Upper lobe of right lung (tissue), 1 donor: ENCODE results near the gene GPC5. TPM values are rescaled to one million over a fixed set of nuclear protein-coding genes. Genes with fewer than 3 reads are reported as not detected.

ENCODE experiments used
- ATAC-seq: fragments of 200-7000 bp; cut with Tn5 transposase; one replicate; pipeline ENCODE4 v1.9.1; 2020; ENCODE audit warnings: mild to moderate bottlenecking, moderate library complexity
- DNase-seq: peaks from one replicate; pipeline ENCODE4 v3.0.0-alpha.2; 2020
- H3K27ac ChIP-seq: fragments of 200-600 bp; one replicate; pipeline ENCODE4 v1.8.0; 2022
- H3K27me3 ChIP-seq: fragments of 200-600 bp; one replicate; pipeline ENCODE4 v1.8.0; 2022; ENCODE audit warnings: mild to moderate bottlenecking
- H3K36me3 ChIP-seq: fragments of 200-600 bp; one replicate; pipeline ENCODE4 v1.8.0; 2022
- H3K4me1 ChIP-seq: fragments of 200-600 bp; one replicate; pipeline ENCODE4 v1.8.0; 2022
- H3K4me3 ChIP-seq: fragments of 200-600 bp; one replicate; pipeline ENCODE4 v1.8.0; 2022; ENCODE audit warnings: mild to moderate bottlenecking
- H3K9me3 ChIP-seq: fragments of 200-600 bp; one replicate; pipeline ENCODE4 v1.8.0; 2022
- CTCF ChIP-seq: fragments of 200-600 bp; IDR thresholded peaks from one replicate; pipeline ENCODE4 v1.8.0; 2022; ENCODE audit warnings: antibody characterized with exemption
- intact Hi-C: fragments of 100-400 bp; cut with DNase I; formaldehyde crosslinking; loops from one replicate; pipeline ENCODE4 v1.11.0; 2022
- total RNA-seq: library from RNA; stranded (reverse); fragmentation: NEBNext Ultra II Directional; extraction: Animal tissue kit (Norgen Biotek cat#: 25700); gene quantifications from one replicate; pipeline ENCODE4 v1.2.1, GENCODE V29; 2021
- donor health status: DM: no; HTN: yes; CAD: no; lungs with severe emphysema.

GPC5 gene
- total RNA-seq, 1 donor from 2014 or later, result 8.1 TPM

DNA sequence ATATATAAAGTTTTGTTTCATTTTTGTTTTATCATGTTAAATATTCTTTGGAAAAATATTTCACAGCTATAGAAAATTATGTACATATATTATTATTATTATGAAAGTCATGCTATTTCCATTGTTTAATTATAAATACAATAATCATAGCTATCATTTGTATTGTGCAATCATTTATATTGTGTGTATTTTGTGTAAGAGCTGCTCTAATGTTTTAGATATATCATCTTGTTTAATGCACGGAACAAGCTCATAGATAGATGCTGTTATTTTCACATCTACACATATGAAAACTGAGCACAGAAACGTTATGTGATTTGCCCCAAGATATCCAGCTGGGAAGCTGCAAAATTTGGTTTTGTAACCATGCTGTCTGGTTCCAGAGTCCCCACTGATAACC, 111.6 kb downstream of the GPC5 start:
- ATAC-seq (no peak), DNase-seq (no peak)
- intact Hi-C loops, result no loop called here
- no peak overlapping the region for H3K4me3 ChIP-seq
- no peaks in the 10 kb centered on the region for H3K4me1 ChIP-seq
- H3K9me3 ChIP-seq, result no peaks in the 10 kb centered on the region
- TF ChIP-seq CTCF, result no peak
- no peak overlapping the region for H3K27ac ChIP-seq
- H3K27me3 ChIP-seq, result no peaks in the 10 kb centered on the region
- H3K36me3 ChIP-seq, result no peaks in the 10 kb centered on the region

DNA sequence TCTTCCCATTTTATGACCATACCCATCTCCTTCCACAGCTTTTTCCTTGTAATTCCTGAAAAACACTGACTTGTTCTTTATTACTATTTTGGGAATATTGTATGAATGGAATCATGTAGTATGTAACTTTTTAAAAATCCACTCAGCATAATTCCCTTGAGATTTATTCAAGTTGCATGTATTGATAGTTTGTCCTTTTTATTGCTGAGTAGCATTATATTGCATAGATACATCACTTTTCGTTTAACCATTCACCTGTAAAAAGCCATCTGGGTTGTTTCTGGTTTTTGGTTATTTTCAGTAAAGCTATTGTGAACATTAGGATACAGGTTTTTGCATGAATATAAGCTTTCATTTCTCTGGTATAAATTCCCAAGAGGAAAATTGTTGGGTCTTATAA, 115.4 kb downstream of the GPC5 start:
- no peak for TF ChIP-seq CTCF
- ATAC-seq, result no peak
- Histone ChIP-seq H3K9me3 (no peaks in the 10 kb centered on the region), H3K27ac (no peak overlapping the region), H3K4me1 (no peaks in the 10 kb centered on the region), H3K27me3 (no peaks in the 10 kb centered on the region), H3K36me3 (no peaks in the 10 kb centered on the region), H3K4me3 (no peak overlapping the region)
- intact Hi-C loops, result no loop called here
- DNase-seq, result no peak

DNA sequence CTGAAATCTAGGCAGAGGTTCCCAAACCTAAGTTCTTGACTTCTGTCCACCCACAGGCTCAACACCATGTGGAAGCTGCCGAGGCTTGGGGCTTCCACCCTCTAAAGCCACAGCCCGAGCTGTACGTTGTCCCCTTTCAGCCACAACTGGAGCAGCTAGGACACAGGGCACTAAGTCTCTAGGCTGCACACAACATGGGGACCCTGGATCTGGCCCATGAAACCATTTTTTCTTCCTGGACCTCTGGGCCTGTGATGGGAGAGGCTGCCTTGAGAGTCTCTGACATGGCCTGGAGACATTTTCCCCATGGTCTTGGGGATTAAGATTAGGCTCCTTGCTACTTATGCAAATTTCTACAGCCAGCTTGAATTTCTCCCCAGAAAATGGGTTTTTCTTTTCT, 118.4 kb downstream of the GPC5 start:
- no peaks in the 10 kb centered on the region for H3K27me3 ChIP-seq
- H3K27ac ChIP-seq, result no peak overlapping the region
- no peaks in the 10 kb centered on the region for H3K9me3 ChIP-seq
- ATAC-seq (no peak), DNase-seq (no peak)
- H3K4me1 ChIP-seq, result no peaks in the 10 kb centered on the region
- no peak overlapping the region for H3K4me3 ChIP-seq
- no peaks in the 10 kb centered on the region for H3K36me3 ChIP-seq
- no peak for TF ChIP-seq CTCF
- intact Hi-C loops, result no loop called here

DNA sequence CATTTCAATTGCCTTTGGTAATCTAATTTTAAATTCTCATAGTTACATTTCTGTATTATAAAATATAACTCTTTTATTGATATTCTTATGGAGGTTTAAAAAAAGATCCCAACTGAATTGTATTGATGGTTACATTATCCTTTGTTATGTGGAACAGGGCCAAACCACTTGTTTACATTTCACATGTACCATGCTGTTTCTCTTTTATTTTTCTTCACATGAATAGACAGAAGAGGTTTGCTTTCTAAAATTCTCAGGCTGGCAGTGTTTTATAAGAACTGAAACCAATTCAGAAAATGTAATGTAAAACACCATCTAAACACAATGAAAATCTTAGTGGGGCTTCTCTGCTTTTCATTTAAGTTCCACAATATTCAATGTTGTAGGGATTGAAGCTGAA, 122.5 kb downstream of the GPC5 start:
- no peaks in the 10 kb centered on the region for H3K27me3 ChIP-seq
- no peak for DNase-seq
- H3K9me3 ChIP-seq, result no peaks in the 10 kb centered on the region
- intact Hi-C loops, result no loop called here
- H3K27ac ChIP-seq, result no peak overlapping the region
- TF ChIP-seq CTCF, result no peak
- no peak for ATAC-seq
- H3K4me3 ChIP-seq, result no peak overlapping the region
- no peaks in the 10 kb centered on the region for H3K4me1 ChIP-seq
- no peaks in the 10 kb centered on the region for H3K36me3 ChIP-seq

DNA sequence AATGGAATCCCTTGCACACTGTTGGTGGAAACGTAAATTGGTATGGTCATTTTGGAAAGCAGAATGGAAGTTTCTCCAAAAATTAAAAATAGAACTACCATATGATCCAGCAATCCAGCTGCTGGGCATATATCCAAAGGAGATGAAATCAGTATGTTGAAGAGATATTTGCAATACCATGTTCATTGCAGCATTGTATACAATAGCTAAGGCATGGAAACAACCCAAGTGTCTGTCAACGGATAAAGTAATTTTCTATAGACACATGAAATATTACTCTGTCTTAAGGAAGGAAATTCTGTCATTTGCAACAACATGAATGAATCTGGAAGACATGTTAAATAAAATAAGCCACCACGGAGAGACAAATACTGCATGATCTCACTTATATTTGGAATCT, 124.7 kb downstream of the GPC5 start:
- no peak for TF ChIP-seq CTCF
- Histone ChIP-seq H3K4me1 (no peaks in the 10 kb centered on the region), H3K27ac (no peak overlapping the region), H3K9me3 (no peaks in the 10 kb centered on the region), H3K4me3 (no peak overlapping the region), H3K36me3 (no peaks in the 10 kb centered on the region), H3K27me3 (no peaks in the 10 kb centered on the region)
- intact Hi-C loops, result no loop called here
- DNase-seq, result no peak
- no peak for ATAC-seq

GRCh38 chr13:91526543-91527033, 128.2 kb downstream of the GPC5 start:
- no peaks in the 10 kb centered on the region for H3K4me1 ChIP-seq
- TF ChIP-seq CTCF, result no peak
- no peaks in the 10 kb centered on the region for H3K36me3 ChIP-seq
- no peaks in the 10 kb centered on the region for H3K9me3 ChIP-seq
- DNase-seq (no peak), ATAC-seq (no peak)
- intact Hi-C loops, result no loop called here
- H3K27me3 ChIP-seq, result no peaks in the 10 kb centered on the region
- H3K4me3 ChIP-seq, result no peak overlapping the region
- H3K27ac ChIP-seq, result no peak overlapping the region
